Suprapubic skin (tissue), 4 donors: Measurements from ENCODE around the gene PRDM7.

Source experiments
- POLR2A ChIP-seq, 2 donors: fragments of 450-650 bp; IDR thresholded peaks; one replicate each; pipeline ENCODE4 v1.6.1; 2017; ENCODE audit warnings: antibody characterized with exemption in 2 of 2, mild to moderate bottlenecking in 2 of 2, moderate library complexity in 2 of 2
- POLR2AphosphoS5 ChIP-seq, 3 donors: sonication (generic); formaldehyde crosslinking; IDR thresholded peaks; one replicate each; pipeline ENCODE4 v1.6.1; 2017; ENCODE audit warnings: antibody characterized with exemption in 3 of 3

DNA sequence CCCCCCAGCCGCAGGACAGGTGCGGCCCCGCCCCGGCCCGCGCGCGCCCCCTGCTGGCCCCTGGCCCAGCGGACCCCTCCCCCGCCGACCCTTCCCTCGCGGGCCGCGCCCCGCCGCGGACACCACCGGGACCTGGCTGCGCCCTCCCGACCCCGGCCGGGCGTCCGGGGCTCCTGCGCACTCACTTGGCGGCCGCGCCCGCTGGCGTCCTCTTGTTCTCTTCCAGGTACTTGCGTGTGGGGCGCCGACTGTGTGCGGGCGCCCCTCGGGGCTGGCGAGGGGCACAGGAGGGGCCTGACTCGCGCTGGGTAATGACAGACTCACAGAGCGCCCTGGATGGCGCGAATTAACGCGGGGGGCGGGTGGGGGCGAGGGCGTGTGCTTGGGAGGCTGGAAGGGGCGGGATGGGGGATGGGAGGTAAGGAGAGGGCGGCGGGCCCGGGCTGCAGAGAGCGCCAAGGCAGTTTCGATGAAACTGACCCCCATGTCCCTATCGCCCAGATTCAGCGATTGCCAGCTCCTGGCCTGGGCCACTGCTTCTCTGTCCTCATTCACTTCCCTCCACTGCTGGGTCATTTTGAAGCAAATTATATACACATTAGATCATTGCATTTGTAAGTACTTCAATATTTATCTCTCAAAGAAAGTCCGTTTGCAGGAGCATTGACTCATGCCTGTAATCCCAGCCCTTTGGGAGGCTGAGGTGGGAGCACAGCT lies 57.4 kb downstream of the PRDM7 start:
- TF ChIP-seq POLR2AphosphoS5 (IDR thresholded peaks at IDR 0.05) (no peak), POLR2A (IDR thresholded peaks at IDR 0.05) (no peak)
